Hippocampal formation (tissue), 2 donors: Measurements from ENCODE around the gene CMTM7.
A peak's percentile ranks its signal among the peaks of the same experiment; 100 is the strongest.
"Not testable (repeated sequence)": the region's sequence is repeated elsewhere in the genome, so short reads cannot be mapped to it uniquely, and the experiment has no call there.

Experiments
- DNase-seq, 2 donors: peaks; one replicate each; lab custom pipeline; 2025; lab: John Stamatoyannopoulos, UW

The CMTM7 gene

DNA sequence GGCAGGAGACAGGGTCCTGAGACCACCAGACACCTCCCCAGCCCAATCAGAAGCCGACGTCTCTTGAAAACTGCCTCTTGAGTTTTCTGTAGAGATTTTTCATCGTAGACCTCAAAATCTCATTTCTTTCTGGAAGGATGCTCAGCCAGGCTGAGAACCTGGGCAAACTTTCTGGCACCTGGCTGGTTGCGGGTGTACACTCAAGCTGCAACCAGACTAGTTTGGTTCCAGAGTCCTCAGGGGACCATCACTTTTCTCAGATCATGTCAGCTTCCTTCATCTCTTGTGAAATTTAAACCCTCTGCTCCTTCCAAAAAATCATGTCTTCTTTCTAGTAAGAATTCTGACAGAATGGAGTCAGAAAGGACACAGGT lies 45.1 kb downstream of the CMTM7 start:
- DNase-seq = no peak

DNA sequence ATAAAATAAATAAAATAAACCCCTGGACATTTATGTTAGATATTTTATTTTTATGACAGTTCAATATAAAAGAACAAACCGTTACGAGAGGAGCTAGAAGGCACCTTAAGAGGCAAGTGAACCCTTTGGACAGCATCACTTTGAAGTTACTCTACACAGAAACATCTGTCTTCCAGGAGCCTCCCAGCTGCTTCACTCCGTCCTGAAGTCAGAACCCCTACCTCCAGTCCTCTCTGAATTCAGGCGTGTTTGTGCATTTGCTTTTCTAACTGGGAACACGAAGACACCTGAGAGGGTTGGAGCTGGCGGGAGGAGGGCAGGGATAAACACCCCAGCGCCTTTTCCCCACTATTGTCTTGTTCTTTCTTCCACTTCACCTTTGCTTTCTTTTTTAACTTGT lies 46.2 kb downstream of the CMTM7 start:
- DNase-seq = no peak

DNA sequence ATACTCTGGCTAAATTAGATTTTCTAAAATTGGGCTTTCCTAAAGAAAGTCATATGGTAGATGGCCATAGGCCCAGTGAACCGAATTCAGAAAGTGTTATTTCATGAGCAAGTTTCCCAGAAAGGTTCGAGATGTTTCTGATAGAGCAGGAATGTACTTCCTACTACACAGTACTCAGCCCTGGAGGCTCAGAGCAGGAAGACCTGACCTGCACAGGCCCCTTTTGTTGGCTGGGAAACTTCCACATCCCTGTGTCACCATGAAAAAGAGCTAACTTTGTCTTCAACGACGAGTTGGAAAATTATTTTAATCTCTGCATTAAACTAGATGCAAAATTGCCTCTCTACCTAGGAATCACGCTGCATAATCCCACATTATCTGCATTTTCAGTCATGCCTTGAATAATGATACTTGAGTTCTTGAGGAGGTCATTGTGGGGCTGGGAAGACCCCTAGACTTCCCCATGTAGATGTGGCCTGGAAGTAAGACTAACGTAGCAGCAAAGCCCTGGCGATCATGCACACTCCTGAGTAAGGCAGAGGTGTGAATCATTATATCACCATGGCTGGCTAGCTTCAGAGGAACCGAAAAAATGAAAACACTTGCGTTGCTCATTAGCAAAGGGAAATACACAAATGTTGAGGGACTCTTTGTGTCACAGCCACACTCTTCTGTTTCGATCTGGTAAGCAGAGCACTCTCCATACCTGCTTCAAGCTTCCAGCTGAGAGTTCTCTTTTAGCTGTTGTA lies 47.1 kb downstream of the CMTM7 start:
- no peak for DNase-seq

DNA sequence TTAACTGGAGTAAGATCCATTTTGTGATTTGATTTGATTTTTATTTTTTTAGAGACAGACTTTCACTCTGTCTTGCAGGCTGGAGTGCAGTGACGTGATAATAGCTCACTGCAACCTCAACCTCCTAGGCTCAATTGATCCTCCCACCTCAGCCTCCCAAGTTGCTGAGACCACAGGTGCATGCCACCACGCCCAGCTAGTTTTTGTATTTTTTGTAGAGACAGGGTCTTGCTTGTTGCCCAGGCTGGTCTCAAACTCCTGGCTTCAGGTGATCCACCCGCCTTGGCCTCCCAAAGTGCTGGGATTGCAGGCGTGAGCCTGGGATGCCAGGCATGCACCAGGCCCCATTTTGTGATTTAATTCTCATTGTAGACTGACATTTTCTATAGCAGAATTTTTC lies 47.8 kb downstream of the CMTM7 start:
- not testable (repeated sequence) for DNase-seq

DNA sequence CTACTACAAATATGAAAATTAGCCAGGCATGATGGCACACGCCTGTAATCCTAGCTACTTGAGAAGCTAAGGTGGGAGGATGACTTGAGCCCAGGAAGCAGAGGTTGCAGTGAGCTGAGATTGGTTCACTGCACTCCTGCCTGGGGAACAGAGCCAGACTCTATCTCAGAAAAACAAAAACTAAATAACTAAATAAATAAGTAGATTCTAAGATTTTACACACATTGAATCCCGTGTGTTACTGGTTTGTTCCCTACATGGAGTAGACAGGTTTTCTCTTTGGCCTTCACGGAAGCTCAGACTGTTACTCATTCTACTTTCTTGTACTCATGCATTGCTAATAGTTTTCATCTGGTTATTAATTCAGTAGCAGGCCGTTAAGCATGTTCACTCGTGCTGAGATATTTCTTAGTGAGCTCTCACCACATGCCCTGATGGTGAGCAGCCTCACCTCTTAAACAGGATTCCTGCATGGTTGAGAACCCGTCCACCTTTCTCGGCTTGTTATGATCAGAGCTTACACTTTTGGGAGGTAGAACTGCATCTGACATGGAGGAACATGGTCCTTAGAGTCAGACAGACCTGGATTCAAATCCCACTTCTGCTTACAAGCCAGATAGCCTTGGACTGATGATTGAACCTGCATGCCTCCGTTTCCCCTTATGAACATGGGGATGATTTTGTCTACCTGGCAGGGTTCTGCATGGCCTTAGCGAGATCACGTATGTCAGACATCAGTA lies 49.1 kb downstream of the CMTM7 start:
- DNase-seq = no peak

DNA sequence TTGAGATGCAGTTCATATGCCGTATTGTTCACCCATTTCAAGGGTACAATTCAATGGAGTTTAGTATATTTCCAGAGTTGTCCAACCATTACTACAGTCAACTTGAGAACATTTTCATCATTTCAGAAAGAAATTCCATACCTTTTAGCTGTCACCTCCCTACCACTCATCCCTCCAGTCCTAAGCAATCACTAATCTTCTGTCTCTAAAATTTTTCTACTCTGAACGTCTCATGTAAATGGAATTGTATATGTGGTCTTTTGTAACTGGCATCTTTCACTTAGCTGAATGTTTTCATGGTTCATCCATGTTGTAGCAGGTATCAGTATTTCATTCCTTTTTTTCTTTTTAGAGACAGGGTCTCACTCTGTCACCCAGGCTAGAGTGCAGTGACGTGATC lies 51.1 kb downstream of the CMTM7 start:
- DNase-seq = no peak

DNA sequence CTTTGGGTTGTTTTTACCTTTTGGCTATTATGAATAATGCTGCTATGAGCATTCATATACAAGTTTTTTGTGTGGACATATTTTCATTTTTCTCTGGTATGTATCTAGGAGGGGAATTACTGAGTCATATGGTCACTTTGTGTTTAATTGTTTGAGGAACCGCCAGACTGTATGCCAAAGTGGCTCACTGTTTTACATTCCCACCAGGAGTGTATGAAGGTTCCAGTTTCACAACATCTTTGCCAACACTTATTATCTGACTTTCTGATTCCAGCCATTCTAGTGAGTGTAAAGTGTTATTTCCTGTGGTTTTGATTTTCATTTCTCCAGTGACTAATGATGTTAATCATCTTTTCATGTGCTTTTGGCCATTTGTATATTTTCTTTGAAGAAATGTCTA lies 51.8 kb downstream of the CMTM7 start:
- no peak for DNase-seq

DNA sequence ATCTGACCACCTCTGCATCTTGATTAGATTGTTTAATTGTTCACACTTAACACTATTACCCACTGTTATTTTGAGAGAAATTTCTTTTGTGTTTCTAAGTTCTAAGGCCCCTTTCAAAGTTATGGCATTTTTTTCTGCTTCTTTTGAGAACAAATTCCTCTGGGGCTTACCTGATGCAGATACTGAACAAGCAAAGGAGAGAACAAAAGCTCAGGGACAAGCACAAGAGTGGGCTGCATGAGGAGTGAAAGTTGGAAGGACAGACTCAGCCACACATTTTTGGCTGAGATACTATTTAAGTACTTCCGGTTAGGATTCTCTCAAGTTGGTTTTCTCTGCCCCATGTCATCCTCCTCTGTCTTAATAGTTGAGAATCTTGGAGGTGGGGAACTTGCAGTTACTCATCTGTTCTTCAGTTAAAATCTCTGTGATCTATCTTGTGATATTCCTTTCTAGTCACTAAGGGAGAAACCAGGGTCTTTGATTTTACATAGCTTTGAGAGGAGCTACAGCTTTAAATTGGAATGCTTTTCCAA lies 56.3 kb downstream of the CMTM7 start:
- DNase-seq = no peak

DNA sequence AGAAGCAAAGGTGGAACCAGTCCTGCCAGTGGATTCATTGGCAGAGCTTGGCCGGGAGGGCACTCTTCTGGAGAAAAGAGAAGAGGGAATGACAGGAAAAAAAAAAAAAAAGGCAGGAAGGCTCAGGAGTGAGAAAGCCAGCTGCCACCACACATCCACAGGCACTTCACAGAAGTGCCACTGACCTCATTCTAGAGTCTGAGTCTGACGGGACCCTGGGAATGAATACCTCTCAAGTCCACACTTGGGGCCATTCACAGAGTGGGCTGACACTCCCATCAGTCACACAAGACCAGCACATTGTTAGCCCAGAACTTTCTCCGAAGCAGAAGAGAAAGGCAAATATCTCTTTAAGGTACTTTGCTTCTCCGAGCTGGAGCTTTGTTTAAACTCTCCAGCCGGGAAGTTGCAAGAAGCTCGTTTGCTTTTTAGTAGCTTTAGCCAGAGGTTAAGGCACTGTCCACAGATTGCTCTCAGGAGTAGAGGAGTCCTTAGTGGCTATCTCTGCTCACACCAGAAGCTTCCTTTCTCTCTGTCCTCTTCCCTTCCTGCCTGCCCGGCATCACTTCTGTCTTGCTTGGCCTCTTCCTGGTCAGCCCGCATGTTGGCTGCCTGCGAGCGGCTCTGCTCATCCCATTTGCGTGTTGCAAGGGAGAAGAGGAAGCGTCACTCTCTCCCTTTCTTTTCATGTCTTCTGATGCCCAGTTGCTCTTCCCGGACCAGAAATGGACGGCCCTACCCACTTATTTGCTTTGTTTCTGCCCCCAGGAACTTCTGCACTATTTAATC lies 57.2 kb downstream of the CMTM7 start:
- peak in 1 of 2 donors; percentile 11 for DNase-seq

DNA sequence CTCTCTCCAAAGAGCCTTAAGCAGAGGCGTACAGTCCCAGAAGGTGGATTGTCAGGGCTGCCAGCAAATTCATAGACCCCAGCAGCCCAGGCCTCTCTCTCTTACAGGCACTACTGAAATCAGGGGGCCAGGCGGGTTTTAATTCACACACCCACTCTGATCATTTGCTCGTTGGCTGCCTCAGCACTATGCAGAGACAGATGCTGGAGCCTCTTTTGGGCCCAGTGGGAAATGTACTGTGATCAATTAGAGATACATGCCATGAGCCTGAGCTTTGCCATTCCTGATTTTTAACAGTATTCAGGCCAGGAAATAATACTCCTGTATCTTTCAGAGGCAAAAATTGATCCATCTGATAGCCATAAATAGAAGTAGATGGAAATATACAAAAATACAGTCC lies 58.0 kb downstream of the CMTM7 start:
- DNase-seq = no peak

DNA sequence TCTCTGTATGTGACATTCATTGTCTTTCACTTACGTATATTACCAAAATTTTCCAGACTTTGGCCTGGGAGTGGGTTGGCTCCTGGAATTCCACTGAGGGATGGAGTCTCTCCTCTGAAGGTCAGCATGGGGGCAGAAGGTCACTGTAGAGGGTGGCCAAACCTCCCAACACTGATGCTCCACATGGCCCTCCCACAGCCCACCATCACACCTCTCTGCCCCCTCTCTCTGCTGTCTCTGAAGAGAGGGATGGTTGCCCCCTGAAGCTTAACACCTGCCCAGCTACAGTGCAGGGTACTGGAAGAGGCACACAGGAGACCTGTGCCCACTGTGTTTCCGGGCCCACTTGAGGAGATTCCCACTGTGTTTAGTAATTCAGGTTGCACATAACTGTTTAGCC lies 58.8 kb downstream of the CMTM7 start:
- no peak for DNase-seq

DNA sequence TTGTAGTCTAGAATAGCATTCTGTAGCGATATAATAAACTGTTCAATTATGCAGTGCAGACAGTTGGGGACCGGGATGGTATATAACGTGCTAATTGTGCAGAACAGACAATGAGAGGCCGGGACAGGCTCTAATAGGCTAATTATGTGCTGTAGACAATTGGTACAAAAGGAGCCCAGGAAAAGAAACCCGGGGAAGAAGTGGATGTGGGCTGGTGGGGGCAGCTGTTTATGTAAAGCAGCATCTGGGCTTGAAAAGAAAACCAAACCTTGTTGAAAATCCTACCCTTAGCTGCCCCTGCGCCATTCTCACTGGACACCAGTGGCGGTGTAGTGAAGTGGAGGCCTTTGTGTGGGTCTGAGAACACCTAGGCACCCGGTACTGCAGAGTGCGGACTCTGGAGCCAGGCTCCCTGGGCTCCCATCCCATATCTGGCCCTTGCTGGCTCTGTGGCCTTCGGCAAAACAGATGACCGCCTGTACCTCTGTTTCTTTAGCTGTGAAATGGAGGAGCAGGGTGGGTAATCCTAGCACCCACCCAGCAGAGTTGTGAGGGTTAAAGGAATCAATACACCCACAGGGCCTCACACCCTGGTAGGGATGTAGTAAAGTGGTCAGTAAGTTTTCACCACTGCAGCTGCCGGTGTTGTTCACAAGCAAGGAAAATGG lies 59.5 kb downstream of the CMTM7 start:
- no peak for DNase-seq

DNA sequence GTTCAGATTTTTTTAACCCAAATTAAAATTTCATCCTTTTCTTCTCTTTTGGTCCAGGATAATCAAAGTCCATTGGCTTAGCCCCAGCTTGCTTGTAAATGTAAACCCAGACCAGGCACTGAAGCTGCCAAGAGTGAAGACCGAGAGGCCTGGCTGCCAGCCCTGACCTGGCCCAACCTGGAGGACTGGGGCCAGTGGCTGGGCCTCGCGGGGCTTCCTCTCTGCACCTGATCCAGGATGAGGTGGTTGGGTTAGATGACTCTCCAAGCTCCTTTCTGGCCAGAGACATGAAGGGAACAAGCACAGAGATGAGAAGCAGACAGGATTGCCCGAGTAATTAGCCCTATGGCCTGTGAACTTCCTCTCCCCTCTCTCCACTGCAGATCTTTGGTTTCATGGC lies 60.4 kb downstream of the CMTM7 start:
- no peak for DNase-seq

DNA sequence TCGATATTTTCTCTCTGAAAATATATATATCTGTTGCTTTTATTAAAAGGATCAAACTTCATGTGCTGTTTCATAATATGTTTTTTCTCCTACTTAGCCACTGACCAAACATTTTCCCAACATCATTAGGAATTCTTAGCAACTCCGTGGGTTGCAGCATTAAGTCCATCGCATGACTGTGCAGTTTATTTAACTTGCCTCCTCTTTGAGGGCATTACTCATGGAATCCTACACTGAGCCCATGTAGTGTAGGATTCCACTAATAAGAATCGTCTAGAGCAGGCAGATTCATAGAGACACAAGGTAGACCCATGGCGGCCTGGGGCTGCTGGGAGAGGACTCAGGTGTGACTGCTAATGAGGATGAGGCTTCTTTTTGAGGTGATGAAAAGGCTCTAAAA lies 61.7 kb downstream of the CMTM7 start:
- DNase-seq = no peak

DNA sequence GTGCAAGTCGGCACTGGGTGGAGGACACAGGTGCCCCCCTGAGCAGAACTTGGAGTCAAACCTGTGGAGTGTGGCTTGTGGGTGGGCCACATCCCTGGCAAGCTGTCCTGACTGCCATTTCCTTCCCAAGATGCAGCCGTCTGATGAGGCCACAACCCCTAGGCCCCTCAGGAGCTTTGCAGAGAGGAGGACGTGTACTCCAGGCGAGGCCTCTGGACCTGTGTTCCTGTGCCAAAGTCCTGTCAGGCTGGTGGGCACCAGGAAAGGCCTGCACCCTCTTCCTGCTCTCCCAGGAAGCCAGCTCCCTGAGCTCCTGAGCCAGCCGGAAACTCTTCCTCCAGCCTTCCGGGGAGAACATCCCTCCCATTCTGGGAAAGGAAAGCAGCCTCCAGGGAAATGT lies 62.5 kb downstream of the CMTM7 start:
- no peak for DNase-seq

DNA sequence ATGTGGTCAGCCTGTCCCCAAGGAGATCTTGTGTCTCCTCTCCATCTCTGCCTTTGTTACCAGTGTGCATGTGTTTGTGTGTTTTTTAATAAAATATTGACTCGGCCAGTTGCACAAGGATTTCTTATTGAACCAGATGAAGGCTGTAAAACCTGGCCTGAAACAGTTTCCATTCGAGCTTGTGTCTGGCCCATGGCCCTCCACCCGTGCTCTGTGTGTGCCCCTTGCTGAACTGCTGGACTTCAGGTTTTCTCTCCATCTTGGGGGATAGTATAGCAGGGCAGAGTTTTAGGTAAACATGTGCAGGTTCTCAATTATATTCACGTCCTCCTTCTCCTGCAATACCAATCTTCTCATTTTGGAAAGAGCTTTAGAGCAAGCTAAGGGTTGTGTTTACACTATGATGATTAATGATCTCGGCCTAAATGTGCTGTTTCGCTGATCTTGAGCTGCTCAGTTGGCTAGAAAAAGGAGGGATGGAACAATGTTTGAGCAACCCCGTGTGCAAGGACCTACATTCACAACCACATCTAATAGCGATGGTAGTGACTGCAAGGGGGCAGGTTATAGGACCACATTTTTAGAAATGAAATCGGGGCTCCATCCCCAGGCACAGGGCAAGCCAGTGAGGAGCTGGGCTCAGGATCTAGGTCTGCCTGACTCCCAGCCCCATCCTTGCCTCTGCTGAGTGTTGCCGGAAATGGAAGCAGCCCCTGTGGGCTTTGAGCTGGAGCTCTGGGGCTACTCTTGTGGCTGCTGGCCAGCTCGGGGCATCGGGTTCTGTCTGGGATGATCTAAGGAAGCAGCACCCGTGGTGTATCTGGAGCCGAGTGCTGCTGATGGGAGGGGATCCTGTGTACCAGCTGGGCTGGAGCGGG lies 63.3 kb downstream of the CMTM7 start:
- no peak for DNase-seq

DNA sequence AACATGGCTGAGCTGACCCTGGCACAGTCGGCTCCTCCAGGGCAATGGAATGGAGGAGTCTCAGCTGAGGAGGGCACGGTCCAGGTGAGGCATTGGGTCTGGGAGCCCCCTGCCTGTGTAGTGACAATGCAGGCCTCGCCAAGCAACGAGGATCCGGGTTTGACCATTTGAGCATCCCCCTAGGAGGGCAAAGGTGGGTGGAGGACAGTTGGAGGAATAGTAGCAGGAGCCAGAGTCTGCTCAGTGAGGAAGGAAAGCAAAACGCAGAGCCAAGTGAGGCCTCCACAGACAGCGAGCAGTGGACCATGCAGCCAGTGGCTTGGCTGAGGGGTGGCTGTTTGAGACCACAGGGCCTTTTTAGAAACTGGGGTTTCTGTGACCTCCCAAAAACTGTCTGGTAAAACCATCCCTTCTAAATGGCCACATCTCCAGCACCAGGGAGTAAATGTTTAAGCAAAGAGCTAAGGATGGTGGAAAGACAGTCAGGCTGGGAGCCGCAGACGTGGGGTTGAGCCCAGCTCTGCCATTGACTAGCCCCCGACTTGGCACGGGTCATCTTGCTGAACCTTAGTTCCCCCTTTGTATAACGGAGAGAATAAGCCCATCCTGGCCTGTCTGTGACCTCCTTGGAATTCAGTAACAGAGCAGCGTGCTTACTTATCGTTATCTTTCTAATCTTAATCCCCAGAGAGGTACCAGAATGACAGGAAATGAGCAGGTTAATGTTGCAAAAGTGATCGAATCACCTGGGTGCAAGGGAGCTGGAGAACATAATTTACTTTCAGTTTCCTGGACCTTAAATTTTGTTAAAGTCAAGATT lies 64.2 kb downstream of the CMTM7 start:
- DNase-seq = no peak

DNA sequence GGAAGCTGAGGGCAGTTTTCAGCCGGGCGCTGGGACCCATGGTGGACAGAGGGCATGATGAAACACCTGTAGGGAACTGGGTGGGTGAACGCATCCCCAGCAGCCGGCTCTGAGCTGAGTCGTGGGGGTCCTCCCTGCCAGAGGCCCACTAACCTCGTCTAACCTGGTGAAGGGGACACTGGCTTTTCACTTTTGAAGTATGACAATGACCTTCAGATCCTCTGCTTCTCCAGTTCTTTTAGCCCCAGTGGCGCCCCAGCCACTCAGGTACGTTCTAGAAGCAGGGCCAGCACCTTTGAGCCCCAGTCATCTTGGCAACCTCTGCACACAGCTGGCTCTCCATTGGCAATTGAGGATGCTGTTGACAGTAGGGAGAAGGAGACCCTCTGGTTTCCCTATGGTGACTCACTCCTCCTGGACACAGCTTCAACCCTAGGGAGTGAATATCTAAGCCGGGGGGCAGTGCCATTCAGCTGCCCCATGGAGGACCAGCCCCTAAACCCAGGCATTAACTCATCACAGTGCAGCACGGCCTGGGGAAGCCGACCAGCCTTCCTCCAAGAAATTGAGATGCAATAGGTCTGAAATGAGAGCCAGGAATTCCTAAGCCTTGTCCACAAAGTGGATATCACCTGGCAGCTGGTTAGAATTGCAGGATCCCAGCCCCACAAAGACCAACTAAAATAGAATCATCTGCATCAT lies 64.9 kb downstream of the CMTM7 start:
- no peak for DNase-seq

DNA sequence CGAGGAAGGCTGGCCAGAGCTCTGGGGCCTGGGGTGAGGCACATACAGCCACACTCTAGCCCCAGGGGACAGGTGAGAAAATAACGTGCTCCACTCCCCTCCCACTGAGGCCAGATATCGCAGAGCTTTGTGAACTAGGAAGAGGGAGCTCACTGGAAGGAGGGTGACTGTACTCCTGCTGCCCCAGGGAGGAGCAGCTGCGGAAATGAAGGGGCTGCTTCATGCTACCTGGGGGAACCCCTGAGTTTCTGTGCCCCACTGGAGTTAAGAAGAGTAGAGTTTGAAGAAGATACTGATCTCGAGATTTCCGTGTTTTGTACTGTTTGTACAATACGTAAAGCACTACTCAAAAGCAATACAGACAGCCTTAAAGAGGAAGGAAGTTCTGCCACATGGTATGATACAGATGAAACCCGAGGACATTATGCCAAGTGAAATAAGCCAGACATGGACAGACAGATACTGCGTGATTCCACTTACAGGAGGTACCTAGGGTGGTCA lies 66.4 kb downstream of the CMTM7 start:
- no peak for DNase-seq
